A549 (cell line): ENCODE measurements around the gene DHX35. TPM values are rescaled to one million over a fixed set of nuclear protein-coding genes. Genes with fewer than 3 reads are reported as not detected.

ENCODE experiments used
- ATAC-seq, 2 experiments: fragments of 200-7000 bp in 1 of 2; fragments of >200 bp in 1 of 2; cut with Nextera tagmentation in 1 of 2; cut with Tn5 transposase in 1 of 2; 3 replicates each; pipeline versions ENCODE4 v1.8.0 to v1.9.1; 2018 to 2020; ENCODE audit warnings: mild to moderate bottlenecking in 1 of 2, moderate library complexity in 1 of 2
- CTCF ChIA-PET: fragments of 300-600 bp; sonication (Branson Sonifier 250); formaldehyde crosslinking; extraction: SDS; loops from one replicate; lab custom pipeline; 2021; ENCODE audit warnings: antibody characterized with exemption, inconsistent platforms; lab: Yijun Ruan, JAX
- POLR2A ChIA-PET: fragments of 350-600 bp; formaldehyde crosslinking; extraction: SDS; loops from one replicate; lab custom pipeline; 2021; ENCODE audit warnings: antibody characterized with exemption, inconsistent platforms; lab: Yijun Ruan, JAX
- DNase-seq, 2 experiments: peaks; one replicate each; pipeline versions ENCODE4 v3.0.0 to v3.0.0-alpha.2; 2011 to 2016; ENCODE audit warnings: low read depth in 1 of 2, low spot score in 1 of 2
- FAIRE-seq: peaks from 2 replicates; lab custom pipeline; 2011; peaks lifted over from hg19 to GRCh38; lab: Jason Lieb, UNC
- H3K27ac ChIP-seq, 2 experiments: fragments of >200 bp; sonication (Bioruptor Twin); formaldehyde crosslinking; 3 replicates each; pipeline ENCODE4 v1.5.1; 2016 to 2017
- H3K4me1 ChIP-seq: fragments of >200 bp; sonication (Bioruptor Twin); formaldehyde crosslinking; 3 replicates; pipeline ENCODE4 v1.6.1; 2016
- H3K4me2 ChIP-seq: fragments of >200 bp; sonication (Bioruptor Twin); formaldehyde crosslinking; 3 replicates; pipeline ENCODE4 v1.6.1; 2016
- H3K4me3 ChIP-seq: fragments of >200 bp; sonication (Bioruptor Twin); formaldehyde crosslinking; 3 replicates; pipeline ENCODE4 v1.5.1; 2016
- H3K9me3 ChIP-seq: fragments of >200 bp; sonication (Bioruptor Twin); formaldehyde crosslinking; 3 replicates; pipeline ENCODE4 v1.6.1; 2016
- BCL3 ChIP-seq: fragments of >200 bp; sonication (Bioruptor Twin); formaldehyde crosslinking; IDR thresholded peaks from 3 replicates; pipeline ENCODE4 v1.6.1; 2016
- BHLHE40 ChIP-seq: IDR thresholded peaks from 2 replicates; pipeline ENCODE4 v1.6.1; 2012; ENCODE audit warnings: low read depth, low read length, inconsistent platforms
- CBX2 ChIP-seq: fragments of 200-600 bp; sonication (generic); IDR thresholded peaks from 2 replicates; pipeline ENCODE4 v1.6.1; 2016; ENCODE audit warnings: low read depth, mild to moderate bottlenecking, borderline replicate concordance
- CBX8 ChIP-seq: fragments of 200-600 bp; sonication (generic); IDR thresholded peaks from 2 replicates; pipeline ENCODE4 v1.6.1; 2016
- CHD4 ChIP-seq: fragments of 200-600 bp; sonication (generic); IDR thresholded peaks from 2 replicates; pipeline ENCODE4 v1.6.1; 2016; ENCODE audit warnings: antibody characterized with exemption, mild to moderate bottlenecking, borderline replicate concordance
- ESRRA ChIP-seq: fragments of 150-350 bp; IDR thresholded peaks from 2 replicates; pipeline ENCODE4 v1.6.1; 2014; ENCODE audit warnings: mild to moderate bottlenecking, low read length, borderline replicate concordance
- FOSB ChIP-seq: fragments of 250-450 bp; sonication (Bioruptor Pico); IDR thresholded peaks from 2 replicates; pipeline ENCODE4 v1.5.0; 2020; ENCODE audit warnings: mild to moderate bottlenecking, moderate library complexity
- GATA3 ChIP-seq: IDR thresholded peaks from 2 replicates; pipeline ENCODE4 v1.6.1; 2012; ENCODE audit warnings: borderline replicate concordance
- HDAC2 ChIP-seq: fragments of 200-600 bp; sonication (generic); IDR thresholded peaks from 2 replicates; pipeline ENCODE4 v1.6.1; 2016
- HOXA7 ChIP-seq: fragments of 250-450 bp; sonication (Bioruptor Pico); IDR thresholded peaks from 2 replicates; pipeline ENCODE4 v1.5.0; 2020; ENCODE audit warnings: mild to moderate bottlenecking, moderate library complexity
- HOXB13 ChIP-seq: fragments of 250-450 bp; sonication (Bioruptor Pico); IDR thresholded peaks from 2 replicates; pipeline ENCODE4 v1.5.0; 2020; ENCODE audit warnings: low read depth, mild to moderate bottlenecking, moderate library complexity
- JUNB ChIP-seq: fragments of >200 bp; sonication (Bioruptor Twin); formaldehyde crosslinking; IDR thresholded peaks from 2 replicates; pipeline ENCODE4 v1.6.1; 2016
- KDM5A ChIP-seq: fragments of 200-600 bp; sonication (generic); IDR thresholded peaks from 2 replicates; pipeline ENCODE4 v1.6.1; 2016; ENCODE audit warnings: antibody characterized with exemption, mild to moderate bottlenecking
- MAFK ChIP-seq: fragments of 450-650 bp; IDR thresholded peaks from 2 replicates; pipeline ENCODE4 v1.6.1; 2014; ENCODE audit not compliant: partially characterized antibody
- NFE2L2 ChIP-seq: fragments of 150-350 bp; conservative IDR thresholded peaks from 2 replicates; pipeline ENCODE4 v1.6.1; 2014; ENCODE audit warnings: low read length
- PHF8 ChIP-seq: fragments of 200-600 bp; sonication (generic); IDR thresholded peaks from 2 replicates; pipeline ENCODE4 v1.6.1; 2016; ENCODE audit warnings: low read depth, mild to moderate bottlenecking, antibody characterized with exemption, moderate library complexity, borderline replicate concordance
- POLR2A ChIP-seq: IDR thresholded peaks from 2 replicates; pipeline ENCODE4 v1.6.1; 2012; ENCODE audit warnings: mild to moderate bottlenecking, low read length
- RAD21 ChIP-seq, 2 experiments: fragments of >200 bp in 1 of 2; sonication (Bioruptor Twin) in 1 of 2; formaldehyde crosslinking in 1 of 2; IDR thresholded peaks in 1 of 2; conservative IDR thresholded peaks in 1 of 2; 2 replicates in 1 of 2; 3 replicates in 1 of 2; pipeline ENCODE4 v1.6.1; 2012 to 2018; ENCODE audit warnings: inconsistent platforms in 1 of 2
- RCOR1 ChIP-seq: fragments of 150-350 bp; IDR thresholded peaks from 2 replicates; pipeline ENCODE4 v1.6.1; 2014; ENCODE audit warnings: antibody characterized with exemption, low read length, low read depth
- SMC3 ChIP-seq: fragments of >200 bp; sonication (Bioruptor Twin); formaldehyde crosslinking; IDR thresholded peaks from 3 replicates; pipeline ENCODE4 v1.6.1; 2018; ENCODE audit warnings: inconsistent platforms
- TFCP2L1 ChIP-seq: fragments of 250-450 bp; sonication (Bioruptor Pico); IDR thresholded peaks from 2 replicates; pipeline ENCODE4 v1.5.0; 2021; ENCODE audit warnings: mild to moderate bottlenecking
- ZNF302 ChIP-seq: fragments of 250-450 bp; sonication (Bioruptor Pico); IDR thresholded peaks from 2 replicates; pipeline ENCODE4 v1.9.0; 2021; ENCODE audit warnings: inconsistent platforms, mild to moderate bottlenecking, moderate library complexity
- WGBS: methylation state at CpG from one replicate; pipeline ENCODE4 v1.1.6; 2017; ENCODE audit errors: missing lambda C conversion rate; 5-methylcytosine and 5-hydroxymethylcytosine counted together
- polyA plus RNA-seq, 4 experiments: library from polyadenylated mRNA; depleted of rRNA in 3 of 4; stranded (reverse); fragments of >200 nt; fragmentation: RNase III in 1 of 4; extraction: RNeasy Plus Mini Kit Qiagen cat#74134 plus additional on column Dnase treatment in 1 of 4; gene quantifications; 2 replicates in 3 of 4; 3 replicates in 1 of 4; pipeline ENCODE4 v1.2.3, GENCODE V29; 2011 to 2017
- TF ChIP-seq, protein P1 (sequence below): fragments of 450-650 bp; IDR thresholded peaks from 2 replicates; pipeline ENCODE4 v1.6.1; 2014; ENCODE audit warnings: antibody characterized with exemption
- TF ChIP-seq, protein P2 (sequence below): IDR thresholded peaks from 2 replicates; pipeline ENCODE4 v1.6.1; 2012; ENCODE audit warnings: low read depth, borderline replicate concordance

The DHX35 gene
- polyA plus RNA-seq, 2 of the 4 experiments (the other 2 are of a cell fraction) = 7.7 to 13.8 TPM

- Histone ChIP-seq H3K4me3 (no peak overlapping the region), H3K9me3 (no peaks in the 10 kb centered on the region), H3K27ac (no peak overlapping the region), H3K4me1 (no peaks in the 10 kb centered on the region), H3K4me2 (no peak overlapping the region)
- no peak for ATAC-seq
- WGBS = 44% methylated on average over 2 of the region's 2 CpGs
- FAIRE-seq = no peak
- TF ChIP-seq NFE2L2 (no peak), CBX2 (no peak)
- POLR2A ChIA-PET = no interaction called here
- CTCF ChIA-PET = interaction anchor here (0.6 to 12.3 kb wide), 4 partner anchors 9 to 39 kb away, joined by 3 to 104 read pairs (median 40); no protein-coding TSS in a partner anchor
- DNase-seq = no peak
Measured at GRCh38 chr20:39072653-39073052, 110.5 kb downstream of the DHX35 start.

DNA sequence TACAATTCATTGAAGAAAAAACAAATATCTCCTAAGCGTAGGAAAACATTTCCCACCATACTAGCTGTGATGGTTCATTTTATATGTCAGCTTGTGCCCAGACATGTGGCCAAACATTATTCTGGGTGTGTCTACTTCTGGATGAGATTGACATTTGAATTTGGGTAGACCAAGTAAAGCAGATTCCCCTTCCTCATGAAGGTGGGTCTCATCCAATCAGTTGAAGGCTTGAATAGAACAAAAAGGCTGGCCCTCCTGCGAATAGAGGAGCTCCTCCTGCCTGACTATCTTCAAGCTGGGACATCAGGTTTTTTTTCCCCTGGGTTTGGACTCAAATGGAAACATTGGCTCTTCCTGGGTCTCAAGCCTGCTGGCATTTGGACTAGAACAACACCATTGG, 113.6 kb downstream of the DHX35 start:
- TF ChIP-seq RAD21 (conservative IDR thresholded peaks at IDR 0.05 in 1 of 2, IDR thresholded peaks at IDR 0.05 in 1 of 2) (no peak), ZNF302 (no peak), HOXA7 (CRISPR knock-in tag) (no peak), HDAC2 (no peak), FOSB (no peak), SMC3 (no peak), ESRRA (no peak), PHF8 (no peak), KDM5A (no peak), TFCP2L1 (no peak), HOXB13 (CRISPR knock-in tag) (no peak)
- TF ChIP-seq, protein P1, sequence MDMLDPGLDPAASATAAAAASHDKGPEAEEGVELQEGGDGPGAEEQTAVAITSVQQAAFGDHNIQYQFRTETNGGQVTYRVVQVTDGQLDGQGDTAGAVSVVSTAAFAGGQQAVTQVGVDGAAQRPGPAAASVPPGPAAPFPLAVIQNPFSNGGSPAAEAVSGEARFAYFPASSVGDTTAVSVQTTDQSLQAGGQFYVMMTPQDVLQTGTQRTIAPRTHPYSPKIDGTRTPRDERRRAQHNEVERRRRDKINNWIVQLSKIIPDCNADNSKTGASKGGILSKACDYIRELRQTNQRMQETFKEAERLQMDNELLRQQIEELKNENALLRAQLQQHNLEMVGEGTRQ = no peak
- DNase-seq = no peak
- Histone ChIP-seq H3K4me2 (no peak overlapping the region), H3K9me3 (no peaks in the 10 kb centered on the region), H3K4me1 (no peaks in the 10 kb centered on the region), H3K4me3 (no peak overlapping the region), H3K27ac (no peak overlapping the region)
- ChIA-PET POLR2A (interaction anchor here (1.0 kb wide), 1 partner anchor 25 kb away, joined by 3 read pairs; no protein-coding TSS in a partner anchor), CTCF (interaction anchor here (0.6 to 17.5 kb wide), 5 partner anchors 10 to 236 kb away, joined by 3 to 332 read pairs (median 4); partner anchors contain the start of gene FAM83D)
- WGBS = 30% methylated on average over 2 of the region's 2 CpGs
- FAIRE-seq = no peak
- ATAC-seq = no peak

DNA sequence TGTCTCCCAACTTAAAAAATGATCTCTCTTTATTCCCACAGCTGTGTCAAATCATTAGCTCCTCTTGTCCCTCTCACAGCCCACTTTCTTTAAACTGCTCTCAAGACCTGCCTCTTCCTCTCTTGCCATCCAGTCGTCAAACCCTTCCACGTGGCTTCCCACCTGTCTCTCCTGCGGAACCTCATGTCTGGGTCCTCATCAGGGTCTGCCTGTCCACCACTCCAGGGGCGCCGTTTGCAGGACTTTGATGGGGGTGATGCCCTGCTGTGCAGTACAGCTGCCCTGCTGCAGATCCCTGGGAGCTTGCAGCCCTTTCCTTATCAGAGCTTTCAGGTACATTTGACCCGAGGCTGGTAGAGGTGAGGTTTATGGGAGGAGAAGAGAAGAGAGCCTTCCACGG, 114.8 kb downstream of the DHX35 start:
- no peak for FAIRE-seq
- Histone ChIP-seq H3K9me3 (no peaks in the 10 kb centered on the region), H3K27ac (no peak overlapping the region), H3K4me2 (no peak overlapping the region), H3K4me1 (no peaks in the 10 kb centered on the region), H3K4me3 (no peak overlapping the region)
- ChIA-PET CTCF (interaction anchor here (1.1 to 17.5 kb wide), 4 partner anchors 25 to 172 kb away, joined by 3 to 332 read pairs (median 3); partner anchors contain the start of gene FAM83D), POLR2A (no interaction called here)
- TF ChIP-seq CHD4 (no peak), TFCP2L1 (no peak), JUNB (no peak), BCL3 (no peak), PHF8 (no peak), ZNF302 (no peak), POLR2A (no peak), SMC3 (no peak), BHLHE40 (no peak), CBX8 (no peak), CBX2 (no peak), RCOR1 (no peak), MAFK (no peak), HOXB13 (CRISPR knock-in tag) (no peak), ESRRA (no peak), GATA3 (no peak)
- TF ChIP-seq, protein P2, sequence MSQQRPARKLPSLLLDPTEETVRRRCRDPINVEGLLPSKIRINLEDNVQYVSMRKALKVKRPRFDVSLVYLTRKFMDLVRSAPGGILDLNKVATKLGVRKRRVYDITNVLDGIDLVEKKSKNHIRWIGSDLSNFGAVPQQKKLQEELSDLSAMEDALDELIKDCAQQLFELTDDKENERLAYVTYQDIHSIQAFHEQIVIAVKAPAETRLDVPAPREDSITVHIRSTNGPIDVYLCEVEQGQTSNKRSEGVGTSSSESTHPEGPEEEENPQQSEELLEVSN = no peak
- TF ChIP-seq, all 56 proteins: peak for 0
- no peak for ATAC-seq
- no peak for DNase-seq
- 32% methylated on average over 5 of the region's 7 CpGs for WGBS
